Measurements from ENCODE around the gene TSHZ3. TPM values are rescaled to one million over a fixed set of nuclear protein-coding genes. Genes with fewer than 3 reads are reported as not detected.

Gene TSHZ3
- total RNA-seq, 6 donors from 2014 or later = 2.9 to 10.1 (median 6.3) TPM

- H3K36me3 ChIP-seq = no peaks in the 10 kb centered on the region
- DNase-seq (no peak), ATAC-seq (ENCODE audit: low FRiP score in 2 of 2) (no peak)
- H3K4me3 ChIP-seq = no peak overlapping the region
- H3K9me3 ChIP-seq = no peaks in the 10 kb centered on the region
- no peaks in the 10 kb centered on the region for H3K4me1 ChIP-seq
- H3K27me3 ChIP-seq = no peaks in the 10 kb centered on the region
- no peak overlapping the region for H3K27ac ChIP-seq
- no peak for TF ChIP-seq EP300 (IDR thresholded peaks at IDR 0.05)
- TF ChIP-seq POLR2AphosphoS5 (IDR thresholded peaks at IDR 0.05) = no peak
- TF ChIP-seq CTCF (IDR thresholded peaks at IDR 0.05) = no peak
- no peak for TF ChIP-seq POLR2A (IDR thresholded peaks at IDR 0.05)
- WGBS, 2 donors = 56 to 57% methylated on average over 3 of the region's 3 CpGs
These were observed 15.7 kb upstream of the TSHZ3 start for GRCh38 chr19:31364963-31365362.

- WGBS, 2 donors = 84 to 86% methylated on average over 5 of the region's 5 CpGs
- no peaks in the 10 kb centered on the region for H3K9me3 ChIP-seq
- H3K4me3 ChIP-seq = no peak overlapping the region
- H3K4me1 ChIP-seq = peaks cover 0 to 5% (median 2%) of the 10 kb centered on the region in 4 donors
- H3K27ac ChIP-seq = no peak overlapping the region
- no peak for ATAC-seq (ENCODE audit: low FRiP score in 2 of 2)
- H3K27me3 ChIP-seq = peaks cover 0 to 12% (median 7%) of the 10 kb centered on the region in 4 donors
- no peak for TF ChIP-seq POLR2AphosphoS5 (IDR thresholded peaks at IDR 0.05)
- no peak for TF ChIP-seq POLR2A (IDR thresholded peaks at IDR 0.05)
- TF ChIP-seq EP300 (IDR thresholded peaks at IDR 0.05) = no peak
- no peak for TF ChIP-seq CTCF (IDR thresholded peaks at IDR 0.05)
- no peak for DNase-seq
- no peaks in the 10 kb centered on the region for H3K36me3 ChIP-seq
These were observed 12.5 kb upstream of the TSHZ3 start for GRCh38 chr19:31361728-31362127.

GRCh38 chr19:31357315-31357673, 8.1 kb upstream of the TSHZ3 start:
- no peak overlapping the region for H3K27ac ChIP-seq
- H3K4me1 ChIP-seq = peaks cover 5 to 14% (median 6%) of the 10 kb centered on the region in 4 donors
- H3K36me3 ChIP-seq = no peaks in the 10 kb centered on the region
- DNase-seq (no peak), ATAC-seq (ENCODE audit: low FRiP score in 2 of 2) (no peak)
- no peak for TF ChIP-seq CTCF (IDR thresholded peaks at IDR 0.05)
- no peak for TF ChIP-seq POLR2A (IDR thresholded peaks at IDR 0.05)
- no peak for TF ChIP-seq POLR2AphosphoS5 (IDR thresholded peaks at IDR 0.05)
- no peak for TF ChIP-seq EP300 (IDR thresholded peaks at IDR 0.05)
- peaks cover 0 to 44% (median 33%) of the 10 kb centered on the region in 4 donors for H3K27me3 ChIP-seq
- H3K4me3 ChIP-seq = no peak overlapping the region
- no peaks in the 10 kb centered on the region for H3K9me3 ChIP-seq
- WGBS, 2 donors = 59 to 67% methylated on average over 3 to 6 of the region's 10 CpGs

GRCh38 chr19:31356587-31357314, 7.5 kb upstream of the TSHZ3 start:
- DNase-seq = peak; percentile 47 to 91

More at GRCh38 chr19:31356587-31357314, 7.5 kb upstream of the TSHZ3 start:
- no peak for TF ChIP-seq POLR2A (IDR thresholded peaks at IDR 0.05)
- peak; percentile 35 to 62 (median 56) for TF ChIP-seq CTCF (IDR thresholded peaks at IDR 0.05)
- peaks cover 10 to 19% (median 11%) of the 10 kb centered on the region in 4 donors for H3K4me1 ChIP-seq
- no peak overlapping the region for H3K27ac ChIP-seq
- peaks cover 0 to 50% (median 36%) of the 10 kb centered on the region in 4 donors for H3K27me3 ChIP-seq
- WGBS, 2 donors = 20 to 21% methylated on average over 22 to 26 of the region's 33 CpGs
- no peak overlapping the region for H3K4me3 ChIP-seq
- peak in 1 of 2 donors; percentile 64 for ATAC-seq (ENCODE audit: low FRiP score in 2 of 2)
- no peaks in the 10 kb centered on the region for H3K9me3 ChIP-seq
- no peaks in the 10 kb centered on the region for H3K36me3 ChIP-seq
